GM19043 (cell line): ENCODE data around the gene LMO7.
A peak's percentile ranks its signal among the peaks of the same experiment; 100 is the strongest.
"Not testable (repeated sequence)": the region's sequence is repeated elsewhere in the genome, so short reads cannot be mapped to it uniquely, and the experiment has no call there.

Source experiments
- ATAC-seq: cut with Tn5 transposase; IDR thresholded peaks from one replicate; pipeline ENCODE4 v1.9.1; 2021; ENCODE audit warnings: low read depth; ENCODE audit not compliant: unreplicated experiment

LMO7 gene

DNA sequence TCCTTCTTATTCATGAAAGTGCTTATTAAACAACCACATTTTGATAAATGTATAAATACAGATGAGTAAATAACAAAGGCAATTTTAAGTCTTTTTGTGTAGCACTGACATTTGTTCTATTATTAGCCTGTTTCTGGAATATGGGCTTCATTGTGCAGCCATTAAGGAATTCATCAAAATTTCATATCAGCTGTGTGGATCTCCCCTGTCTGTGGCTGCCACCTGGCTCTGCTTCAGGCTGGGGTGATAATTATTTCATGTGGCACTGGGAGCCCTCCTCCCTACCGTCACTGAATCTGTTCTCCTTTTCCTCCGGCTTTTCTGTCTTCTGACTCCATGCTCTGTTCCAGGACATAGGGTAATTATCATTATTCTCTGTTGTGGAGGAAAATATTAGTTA is 57.1 kb downstream of the LMO7 start:
- ATAC-seq: no peak

DNA sequence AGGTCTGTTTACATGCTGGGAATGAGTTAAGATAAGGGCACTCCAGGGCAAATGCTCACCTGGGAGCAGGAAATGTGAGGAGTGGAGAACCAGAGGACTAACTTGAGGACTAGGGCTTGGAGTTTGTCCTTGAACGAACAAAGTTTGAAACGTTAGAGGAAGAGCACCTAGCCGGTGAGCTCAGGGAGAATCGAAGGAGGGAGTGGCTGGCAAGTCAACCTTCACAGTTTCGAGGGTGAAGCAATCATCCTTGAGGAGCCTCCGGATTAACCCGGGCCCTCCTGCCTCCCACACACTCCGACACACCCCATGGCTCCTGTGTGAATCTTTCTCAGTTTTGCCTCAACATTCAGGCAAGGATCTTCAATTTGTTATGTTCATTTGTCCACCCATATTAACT is 58.6 kb downstream of the LMO7 start:
- no peak for ATAC-seq

DNA sequence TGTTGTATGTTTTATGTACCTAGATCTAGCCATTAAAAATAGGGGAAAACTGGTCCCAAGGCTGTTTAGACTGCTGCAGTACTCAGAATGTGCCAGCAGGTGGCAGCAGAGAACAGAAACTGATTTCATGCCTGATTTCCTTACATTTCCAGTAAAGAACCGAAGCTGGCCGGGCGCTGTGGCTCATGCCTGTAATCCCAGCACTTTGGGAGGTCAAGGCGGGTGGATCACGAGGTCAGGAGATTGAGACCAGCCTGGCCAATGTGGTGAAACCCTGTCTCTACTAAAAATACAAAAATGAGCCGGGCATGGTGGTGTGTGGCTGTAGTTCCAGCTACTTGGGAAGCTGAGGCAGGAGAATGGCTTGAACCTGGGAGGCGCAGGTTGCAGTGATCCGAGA is 59.8 kb downstream of the LMO7 start:
- not testable (repeated sequence) for ATAC-seq

DNA sequence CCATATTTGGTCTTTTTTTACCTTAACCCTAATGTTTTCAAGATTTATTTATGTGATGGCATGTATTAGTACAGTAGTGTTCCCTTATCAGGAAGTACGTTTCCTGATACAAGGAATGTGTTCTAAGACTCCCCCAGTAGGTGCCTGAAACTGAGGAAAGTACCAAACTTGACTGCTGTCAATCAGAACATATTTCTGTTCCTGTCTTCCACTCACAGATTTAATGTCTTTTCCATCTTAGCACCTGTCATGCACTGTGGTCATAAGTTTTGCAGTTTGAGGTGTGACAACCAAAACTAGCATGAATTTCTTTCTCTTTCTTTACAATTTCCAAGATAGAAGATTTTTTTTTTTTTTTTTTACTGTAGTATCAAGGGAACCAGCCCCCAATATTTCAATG is 62.9 kb downstream of the LMO7 start:
- no peak for ATAC-seq

DNA sequence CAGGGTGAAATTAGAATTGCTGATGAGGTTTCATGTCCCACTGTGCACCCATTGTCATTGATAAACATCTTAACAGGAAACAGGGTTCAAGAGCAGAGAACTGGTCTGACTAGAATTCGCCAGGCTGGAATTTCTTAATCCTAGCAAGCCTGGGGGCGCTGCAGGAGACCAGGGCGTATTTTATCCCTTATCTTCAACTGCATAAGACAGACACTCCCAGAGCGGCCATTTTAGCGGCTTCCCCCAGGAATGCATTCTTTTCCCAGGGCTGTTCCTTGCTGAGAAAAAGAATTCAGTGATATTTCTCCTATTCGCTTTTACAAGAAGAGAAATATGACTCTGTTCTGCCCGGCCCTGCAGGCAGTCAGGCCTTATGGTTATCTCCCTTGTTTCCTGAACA is 63.6 kb downstream of the LMO7 start:
- not testable (repeated sequence) for ATAC-seq

DNA sequence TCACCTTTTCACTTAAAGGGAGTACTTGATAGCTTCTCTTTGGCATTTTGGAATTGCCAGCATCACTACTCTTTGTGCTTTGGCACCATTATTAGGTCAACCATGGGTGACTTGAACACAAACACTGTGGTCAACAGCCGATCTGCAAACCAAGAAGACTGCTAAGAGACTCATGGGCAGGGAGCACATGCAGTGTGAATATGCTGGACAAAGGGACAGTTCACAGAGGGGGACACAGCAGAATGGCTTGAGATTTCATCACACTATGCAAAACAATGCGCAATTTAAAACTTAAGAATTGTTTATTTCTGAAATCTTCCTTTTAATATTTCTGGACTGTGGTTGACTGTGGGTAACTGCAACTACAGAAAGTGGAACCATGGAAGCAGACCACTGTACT is 64.4 kb downstream of the LMO7 start:
- no peak for ATAC-seq

DNA sequence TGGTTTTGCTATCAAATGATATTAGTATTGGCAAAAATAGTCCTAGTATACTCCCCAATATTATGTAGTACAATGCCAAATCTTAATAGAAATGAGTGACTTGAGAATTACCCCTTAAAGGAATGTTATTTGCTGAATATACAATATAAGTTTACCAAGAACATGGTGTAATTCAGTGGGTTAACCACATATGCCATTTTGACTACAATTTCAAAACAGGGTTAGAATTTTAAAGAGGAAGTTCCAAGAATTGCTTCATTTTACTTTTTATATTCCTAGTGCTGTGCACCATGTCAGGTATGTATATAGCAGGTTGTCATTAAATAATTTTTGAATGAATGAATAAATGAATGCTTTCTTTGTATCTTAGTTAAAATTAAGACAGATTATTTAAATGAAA is 66.3 kb downstream of the LMO7 start:
- ATAC-seq: no peak

DNA sequence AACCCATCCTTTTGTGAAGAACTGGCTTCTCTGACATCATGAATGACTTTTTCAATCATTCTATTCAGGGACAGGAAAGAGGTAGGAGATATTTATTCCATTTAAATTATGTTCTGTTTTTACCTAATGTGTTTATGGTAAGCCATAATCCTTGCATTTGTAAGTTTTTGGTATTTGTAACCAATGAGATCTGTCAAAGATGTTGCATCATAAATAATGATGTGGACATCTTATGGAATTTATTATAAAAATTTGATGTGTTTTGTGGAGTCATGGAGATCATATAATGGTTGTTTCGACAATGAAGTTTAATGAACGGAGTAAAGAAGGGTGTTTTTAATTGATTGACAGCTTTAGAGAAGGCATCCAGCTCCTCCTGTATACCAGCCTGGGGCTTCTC is 67.6 kb downstream of the LMO7 start:
- no peak for ATAC-seq

DNA sequence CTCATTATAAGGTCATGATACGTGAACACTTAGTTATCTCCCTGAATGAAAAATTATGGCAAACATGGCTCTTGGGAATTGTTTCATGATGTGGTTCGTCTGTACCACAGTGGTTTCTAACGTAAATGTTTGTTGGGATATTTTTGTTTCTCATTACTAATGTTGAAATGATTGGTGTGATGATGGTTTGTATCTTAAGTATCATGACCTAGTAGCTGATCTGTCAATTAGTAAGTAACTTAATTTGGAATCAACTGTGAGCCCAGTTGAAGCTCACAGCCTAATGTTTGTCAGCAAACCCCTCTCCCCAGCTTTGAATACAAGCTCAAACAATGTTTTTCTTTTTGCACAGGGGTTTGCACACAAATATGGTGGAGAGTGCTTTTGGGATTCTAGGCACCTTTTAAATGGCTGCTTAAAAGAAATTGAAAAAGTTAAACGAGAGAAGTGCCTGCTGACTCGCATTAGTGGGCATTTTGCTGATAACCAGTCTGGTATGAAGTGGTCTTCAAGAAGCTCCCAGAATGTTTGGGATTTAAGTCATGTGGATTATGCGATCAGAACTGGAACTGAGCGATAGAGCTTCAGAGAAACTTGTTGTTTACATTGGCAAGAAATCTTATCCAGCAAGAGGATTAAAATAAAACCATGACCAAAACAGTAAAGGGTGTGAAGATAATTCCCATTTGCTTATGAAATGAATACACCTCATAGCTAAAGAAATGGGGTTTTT is 68.2 kb downstream of the LMO7 start:
- ATAC-seq: no peak

DNA sequence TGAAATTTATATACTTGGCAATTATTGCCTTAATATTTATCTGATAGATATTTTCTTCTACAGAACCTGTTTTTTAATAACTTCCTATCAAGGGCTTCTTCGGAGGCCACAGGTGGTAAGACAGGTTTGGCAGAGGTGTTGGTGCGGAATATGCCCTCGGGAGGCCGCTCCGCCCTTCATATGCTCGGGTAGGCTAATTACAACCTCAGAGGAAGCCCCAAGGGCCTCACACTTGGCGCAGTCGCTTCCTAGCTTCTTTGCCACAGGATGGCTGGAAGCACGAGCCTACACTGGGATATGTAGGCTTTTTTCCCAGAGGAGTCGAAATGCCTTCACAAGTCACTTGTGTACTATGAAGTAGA is 68.8 kb downstream of the LMO7 start:
- ATAC-seq: no peak

DNA sequence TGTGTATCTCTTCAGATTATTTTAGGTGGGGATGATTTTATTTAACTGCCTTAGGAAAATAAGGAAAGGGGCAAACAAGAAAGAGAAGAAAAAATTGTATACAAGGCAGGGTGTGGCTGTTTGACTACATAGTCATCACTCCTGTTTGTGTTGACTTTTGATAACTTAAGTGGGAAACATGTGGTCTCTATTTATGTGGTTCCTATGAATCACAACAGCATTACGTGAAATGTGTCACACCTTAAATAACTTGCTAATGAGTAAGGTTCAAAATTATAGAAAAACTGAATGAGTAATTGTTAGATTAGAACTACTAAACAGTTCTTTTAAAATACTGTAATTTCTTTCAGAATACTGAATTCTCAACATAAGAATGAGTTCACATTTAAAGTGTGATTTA is 69.3 kb downstream of the LMO7 start:
- no peak for ATAC-seq

DNA sequence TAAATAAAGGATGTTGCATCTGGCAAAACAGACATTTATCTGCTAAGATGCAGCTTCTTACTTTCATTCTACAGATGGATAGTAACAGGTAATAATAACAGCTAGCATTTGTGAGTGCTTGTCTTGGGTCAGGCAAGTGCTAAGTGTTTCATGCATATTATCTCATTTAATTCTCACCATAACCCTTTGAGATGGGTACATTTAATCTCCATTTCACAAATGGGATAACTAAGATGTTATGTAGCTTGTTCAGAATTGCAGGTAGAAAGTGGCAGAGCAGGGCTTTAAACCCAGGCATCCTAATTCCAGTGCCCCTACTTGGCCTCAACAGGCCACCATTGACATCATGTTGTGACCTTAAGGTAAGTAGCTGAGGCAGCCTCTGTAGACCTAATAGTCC is 69.8 kb downstream of the LMO7 start:
- ATAC-seq: no peak

DNA sequence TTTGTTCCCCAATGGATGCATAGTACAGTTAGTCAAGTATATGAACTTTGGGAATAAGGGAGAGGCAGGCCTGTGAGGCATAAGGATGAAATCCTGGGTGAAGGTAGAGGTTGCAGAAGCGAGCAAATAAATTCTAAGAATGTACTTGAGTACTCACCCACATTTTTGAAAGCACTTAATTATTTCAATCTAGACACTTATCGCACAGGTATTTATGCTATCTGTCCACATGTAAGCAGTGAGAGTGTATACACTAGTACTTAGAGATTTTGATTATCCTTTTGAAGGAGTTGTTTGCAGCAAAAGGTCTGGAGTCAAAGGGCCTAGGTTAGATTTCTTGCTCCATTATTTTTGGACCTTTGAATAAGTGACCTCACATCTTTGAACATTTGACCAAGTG is 77.7 kb downstream of the LMO7 start:
- ATAC-seq: no peak

DNA sequence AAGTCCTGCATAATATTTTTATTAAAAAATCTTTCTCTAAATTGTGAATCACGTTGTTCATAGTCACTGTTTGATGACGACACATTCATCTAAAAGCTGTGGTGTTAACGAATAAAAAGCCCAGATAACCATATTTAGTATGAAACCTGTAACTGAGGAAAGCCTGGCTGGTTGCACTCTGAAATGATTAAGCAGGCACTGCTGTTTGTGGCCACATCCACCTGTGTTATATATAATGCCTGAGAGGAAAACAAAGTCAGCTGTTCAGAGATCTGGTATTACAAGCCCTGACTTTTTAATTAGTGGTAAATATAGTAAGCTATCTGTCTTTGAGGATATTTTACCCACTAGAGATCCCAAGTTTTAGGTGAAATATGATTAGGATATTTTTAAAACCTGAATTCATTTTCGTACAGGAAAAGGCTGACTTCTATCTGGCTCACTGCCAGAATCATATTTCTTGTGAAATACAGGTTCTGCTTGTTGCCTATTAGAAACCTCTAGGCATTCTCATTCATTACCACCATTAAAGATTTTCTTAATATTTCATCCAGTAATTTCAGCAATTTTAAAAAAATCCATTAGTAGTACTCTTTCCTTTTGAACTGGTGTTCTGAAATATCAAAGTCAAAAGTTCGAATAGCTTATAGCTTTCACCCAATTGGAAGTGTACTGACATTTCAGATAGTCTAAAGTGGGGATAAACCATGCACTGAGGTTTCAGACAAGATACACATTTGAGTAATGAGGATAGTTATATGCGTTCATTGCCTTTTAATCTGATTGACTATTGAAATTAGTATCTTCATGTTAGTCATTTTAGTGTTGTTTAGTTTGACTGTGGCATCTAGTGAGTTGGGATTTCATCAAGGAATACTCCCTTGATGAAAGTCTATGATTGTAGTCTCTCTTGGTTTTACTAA is 79.7 kb downstream of the LMO7 start:
- ATAC-seq: peak; percentile 94

DNA sequence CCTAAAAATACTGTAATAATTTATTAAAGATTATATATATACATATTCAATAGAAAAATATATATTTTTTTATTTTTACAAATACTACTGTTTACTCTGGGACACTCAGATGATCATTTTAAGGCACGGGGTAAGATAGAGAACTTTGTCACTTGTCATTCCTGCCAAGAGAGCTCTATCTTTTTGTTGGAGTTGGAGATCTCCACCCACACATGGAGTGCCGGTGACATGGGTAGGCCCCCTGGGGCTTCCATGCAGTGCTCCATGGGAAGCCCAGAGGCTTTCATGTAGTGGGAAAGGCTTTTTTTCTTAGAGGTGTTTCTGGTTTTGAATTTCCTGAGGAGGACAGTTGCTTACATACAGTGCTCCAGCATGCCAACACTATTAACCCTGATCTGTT is 81.4 kb downstream of the LMO7 start:
- no peak for ATAC-seq

DNA sequence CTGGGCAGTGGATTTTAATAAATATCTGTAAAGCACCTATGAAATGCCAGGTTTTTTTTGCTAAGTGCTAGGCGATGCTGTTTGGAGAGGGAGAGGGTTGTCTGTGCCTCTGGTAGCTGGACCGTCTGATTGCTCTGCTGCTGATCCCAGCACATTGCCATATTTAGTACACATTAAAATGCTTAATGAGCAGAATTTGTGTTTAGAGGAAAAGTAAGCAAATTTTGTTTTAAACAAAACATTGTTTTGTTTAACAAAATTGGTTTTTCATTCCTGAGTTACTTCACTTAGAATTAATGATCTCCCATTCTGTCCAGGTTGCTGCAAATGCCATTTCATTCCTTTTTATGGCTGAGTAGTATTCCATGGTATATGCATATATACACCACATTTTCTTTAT is 85.2 kb downstream of the LMO7 start:
- no peak for ATAC-seq

DNA sequence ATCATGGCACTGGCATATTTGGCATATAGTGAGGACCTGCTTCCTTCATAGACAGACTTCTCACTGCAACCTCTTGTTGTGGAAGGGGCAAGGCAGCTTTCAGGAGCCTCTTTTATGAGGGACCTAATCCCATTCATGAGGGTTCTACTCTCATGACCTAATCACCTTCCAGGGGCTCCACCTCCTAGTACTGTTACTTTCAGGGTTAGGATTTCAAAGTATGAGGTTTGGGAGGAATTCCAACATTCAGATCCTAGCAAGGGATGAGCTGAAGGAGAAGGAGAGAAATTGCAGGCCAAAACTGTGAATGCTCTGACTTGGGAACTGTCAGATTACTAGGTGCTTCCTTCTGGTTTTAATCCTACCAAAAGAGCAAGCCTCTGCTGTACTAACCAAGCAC is 87.8 kb downstream of the LMO7 start:
- ATAC-seq: no peak

DNA sequence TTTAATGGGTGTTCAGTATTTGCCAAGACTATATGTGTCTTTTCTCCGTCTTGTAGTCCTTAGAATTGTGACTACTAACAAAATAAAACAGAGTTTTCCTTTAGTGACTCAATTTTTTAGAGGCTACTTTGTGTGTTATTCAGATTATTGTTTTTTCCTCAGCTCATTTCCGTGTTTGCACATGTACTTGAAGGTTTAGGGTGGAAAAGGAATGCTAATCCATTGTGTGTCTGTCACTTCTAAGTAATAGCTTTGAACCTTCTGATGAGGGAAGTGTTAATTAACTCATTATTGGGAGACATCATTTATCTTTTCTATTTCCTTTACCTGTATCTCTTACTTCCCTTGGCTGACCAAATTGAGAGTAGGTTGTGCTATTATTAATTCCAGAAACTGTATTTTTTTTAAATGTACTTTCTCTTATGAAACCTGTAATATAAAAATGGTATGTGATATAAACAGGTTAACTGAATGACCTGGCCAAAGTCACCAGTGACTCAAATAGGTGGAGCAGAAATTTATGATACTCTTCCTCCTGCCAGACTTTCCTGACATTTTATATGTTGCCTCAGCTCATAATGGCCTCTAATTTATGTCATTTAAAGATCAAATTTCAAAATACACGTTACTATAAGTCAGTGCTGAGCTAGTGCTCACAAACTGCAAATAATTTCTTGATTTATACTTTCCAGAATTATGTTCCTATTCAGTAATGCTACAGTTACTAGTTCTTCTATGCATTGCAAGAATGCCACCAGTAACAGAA is 88.8 kb downstream of the LMO7 start:
- no peak for ATAC-seq

DNA sequence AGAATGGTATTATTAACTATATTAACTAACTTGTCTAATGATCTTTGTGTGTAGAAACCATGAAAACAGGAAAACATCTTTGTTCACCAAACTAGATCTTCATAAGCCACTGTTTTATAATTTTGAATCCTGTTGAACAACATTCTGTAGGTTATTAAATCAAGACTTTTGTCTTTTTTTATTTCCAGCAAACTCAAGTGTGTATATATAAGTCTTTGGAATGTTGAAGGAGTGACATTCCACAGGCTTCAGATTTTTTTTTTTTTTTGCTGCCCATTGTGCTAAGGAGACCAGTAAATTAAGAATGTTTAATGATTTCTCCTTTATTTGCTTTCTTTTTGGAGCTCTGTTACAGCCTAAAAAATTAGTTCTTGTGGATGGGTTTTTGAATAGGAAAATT is 89.6 kb downstream of the LMO7 start:
- ATAC-seq: no peak

DNA sequence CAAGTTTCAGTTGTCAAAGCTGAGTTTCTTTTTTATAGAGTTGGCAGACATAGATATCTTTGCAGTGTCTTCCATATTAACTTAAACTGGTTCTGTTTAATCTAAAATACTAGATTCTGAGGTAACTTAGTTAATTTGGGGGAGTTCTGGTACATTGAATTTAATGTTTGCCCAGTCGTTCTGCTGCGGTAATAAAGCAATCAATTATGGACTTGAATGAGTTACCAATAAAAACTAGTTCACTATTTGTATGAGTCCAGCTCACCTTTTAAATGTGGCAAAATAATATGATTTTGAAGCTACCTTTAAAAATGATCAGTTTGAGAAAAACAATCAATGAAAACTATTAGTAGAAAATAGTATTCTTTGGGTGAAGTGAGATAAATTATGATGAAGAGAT is 90.2 kb downstream of the LMO7 start:
- no peak for ATAC-seq

DNA sequence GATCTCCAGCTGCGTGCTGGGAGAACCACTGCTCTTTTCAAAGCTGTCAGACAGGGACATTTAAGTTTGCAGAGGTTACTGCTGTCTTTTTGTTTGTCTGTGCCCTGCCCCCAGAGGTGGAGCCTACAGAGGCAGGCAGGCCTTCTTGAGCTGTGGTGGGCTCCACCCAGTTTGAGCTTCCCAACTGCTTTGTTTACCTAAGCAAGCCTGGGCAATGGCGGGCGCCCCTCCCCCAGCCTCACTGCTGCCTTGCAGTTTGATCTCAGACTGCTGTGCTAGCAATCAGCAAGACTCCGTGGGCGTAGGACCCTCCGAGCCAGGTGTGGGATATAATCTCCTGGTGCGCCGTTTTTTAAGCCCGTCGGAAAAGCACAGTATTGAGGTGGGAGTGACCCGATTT is 97.0 kb downstream of the LMO7 start:
- ATAC-seq: not testable (repeated sequence)
